ENCODE results near the gene TCERG1.

TCERG1 gene

GRCh38 chr5:146450002-146450401 is 2.9 kb downstream of the TCERG1 start:
- DNase-seq (ENCODE audit: low spot score) (no peak), ATAC-seq (ENCODE audit: low read depth) (no peak)
- Histone ChIP-seq H3K4me1 (ENCODE audit: insufficient read depth, poor library complexity, severe bottlenecking) (peaks cover 32% of the 10 kb centered on the region), H3K27ac (ENCODE audit: poor library complexity, severe bottlenecking) (no peak overlapping the region), H3K27me3 (ENCODE audit: insufficient read depth, poor library complexity, severe bottlenecking) (no peaks in the 10 kb centered on the region), H3K36me3 (ENCODE audit: low read depth) (peaks cover 43% of the 10 kb centered on the region), H3K4me3 (ENCODE audit: severe bottlenecking) (no peak overlapping the region), H3K9me3 (ENCODE audit: severe bottlenecking) (no peaks in the 10 kb centered on the region)
- no peak for TF ChIP-seq CTCF (IDR thresholded peaks at IDR 0.05; ENCODE audit: poor library complexity, severe bottlenecking)

- H3K36me3 ChIP-seq (ENCODE audit: low read depth): peaks cover 58% of the 10 kb centered on the region
- H3K27me3 ChIP-seq (ENCODE audit: insufficient read depth, poor library complexity, severe bottlenecking): no peaks in the 10 kb centered on the region
- peak; percentile 44 for TF ChIP-seq CTCF (IDR thresholded peaks at IDR 0.05; ENCODE audit: poor library complexity, severe bottlenecking)
- H3K4me1 ChIP-seq (ENCODE audit: insufficient read depth, poor library complexity, severe bottlenecking): peaks cover 31% of the 10 kb centered on the region
- no peak overlapping the region for H3K27ac ChIP-seq (ENCODE audit: poor library complexity, severe bottlenecking)
- DNase-seq (ENCODE audit: low spot score) (no peak), ATAC-seq (ENCODE audit: low read depth) (no peak)
- no peaks in the 10 kb centered on the region for H3K9me3 ChIP-seq (ENCODE audit: severe bottlenecking)
- H3K4me3 ChIP-seq (ENCODE audit: severe bottlenecking): no peak overlapping the region
Observed at GRCh38 chr5:146451411-146451810, 4.3 kb downstream of the TCERG1 start.

GRCh38 chr5:146457431-146457830 is 10.3 kb downstream of the TCERG1 start:
- no peaks in the 10 kb centered on the region for H3K27me3 ChIP-seq (ENCODE audit: insufficient read depth, poor library complexity, severe bottlenecking)
- H3K27ac ChIP-seq (ENCODE audit: poor library complexity, severe bottlenecking): no peak overlapping the region
- no peaks in the 10 kb centered on the region for H3K9me3 ChIP-seq (ENCODE audit: severe bottlenecking)
- no peak for TF ChIP-seq CTCF (IDR thresholded peaks at IDR 0.05; ENCODE audit: poor library complexity, severe bottlenecking)
- H3K4me3 ChIP-seq (ENCODE audit: severe bottlenecking): no peak overlapping the region
- H3K4me1 ChIP-seq (ENCODE audit: insufficient read depth, poor library complexity, severe bottlenecking): peaks cover 15% of the 10 kb centered on the region
- peaks cover 93% of the 10 kb centered on the region for H3K36me3 ChIP-seq (ENCODE audit: low read depth)
- ATAC-seq (ENCODE audit: low read depth) (no peak), DNase-seq (ENCODE audit: low spot score) (no peak)

GRCh38 chr5:146458894-146459293 is 11.8 kb downstream of the TCERG1 start:
- H3K36me3 ChIP-seq (ENCODE audit: low read depth): peaks cover 97% of the 10 kb centered on the region
- TF ChIP-seq CTCF (IDR thresholded peaks at IDR 0.05; ENCODE audit: poor library complexity, severe bottlenecking): no peak
- peaks cover 17% of the 10 kb centered on the region for H3K4me1 ChIP-seq (ENCODE audit: insufficient read depth, poor library complexity, severe bottlenecking)
- ATAC-seq (ENCODE audit: low read depth): 0 out of 3 replicates have a peak, but pooled peaks have one; percentile 17
- DNase-seq (ENCODE audit: low spot score): no peak
- no peak overlapping the region for H3K27ac ChIP-seq (ENCODE audit: poor library complexity, severe bottlenecking)
- H3K4me3 ChIP-seq (ENCODE audit: severe bottlenecking): no peak overlapping the region
- H3K9me3 ChIP-seq (ENCODE audit: severe bottlenecking): no peaks in the 10 kb centered on the region
- H3K27me3 ChIP-seq (ENCODE audit: insufficient read depth, poor library complexity, severe bottlenecking): no peaks in the 10 kb centered on the region

- ATAC-seq (ENCODE audit: low read depth) (0 out of 3 replicates have a peak, but pooled peaks have one; percentile 40), DNase-seq (ENCODE audit: low spot score) (no peak)
- Histone ChIP-seq H3K4me3 (ENCODE audit: severe bottlenecking) (no peak overlapping the region), H3K27me3 (ENCODE audit: insufficient read depth, poor library complexity, severe bottlenecking) (no peaks in the 10 kb centered on the region), H3K9me3 (ENCODE audit: severe bottlenecking) (no peaks in the 10 kb centered on the region), H3K27ac (ENCODE audit: poor library complexity, severe bottlenecking) (no peak overlapping the region), H3K4me1 (ENCODE audit: insufficient read depth, poor library complexity, severe bottlenecking) (peaks cover 17% of the 10 kb centered on the region), H3K36me3 (ENCODE audit: low read depth) (peaks cover 96% of the 10 kb centered on the region)
- no peak for TF ChIP-seq CTCF (IDR thresholded peaks at IDR 0.05; ENCODE audit: poor library complexity, severe bottlenecking)
Observed at GRCh38 chr5:146461319-146461718, 14.2 kb downstream of the TCERG1 start.
